Heart left ventricle (tissue), 13 donors: Measurements from ENCODE around the gene MIF4GD.

Source experiments
- CTCF ChIP-seq, 12 donors: fragments of 200-600 bp; sonication (generic) in 4 of 12; IDR thresholded peaks; one replicate each; pipeline versions ENCODE4 v1.5.0 to v1.8.0; 2018 to 2022; ENCODE audit warnings: antibody characterized with exemption in 12 of 12, mild to moderate bottlenecking in 5 of 12
- POLR2A ChIP-seq, 2 donors: fragments of 450-650 bp; IDR thresholded peaks; one replicate each; pipeline ENCODE4 v1.6.1; 2017; ENCODE audit warnings: antibody characterized with exemption in 2 of 2, mild to moderate bottlenecking in 2 of 2, moderate library complexity in 2 of 2
- donor health status: ischemic (EF 13 %, LVEDD 7.1; RV severe dilation, severe dysfunction).
- donor health status: DM: no; HTN: yes; CAD: no.
- donor health status: DM: no; HTN: no; CAD: no.
- donor health status: ischemic (EF 25% LVEDD 6.9; RV normal size, moderate dysfunction).
- donor health status: ischemic (EF 25% LVEDD 5.7; RV mildly dilated, moderate dysfunction).
- donor health status: ischemic (EF 35%, LVEDD 5.7; RV mildly dilated, moderate dysfunction).
- donor health status: nonischemic (EF 11% LVEDD 7.7; RV severe dilation, severe dysfunction).
- donor health status: DM: yes; HTN: yes; CAD: no.
- donor health status: PGD.
- donor health status: ischemic (EF 29% LVEDD 5.4; RV normal size, mild dysfunction).
- donor health status: nonischemic (EF 23%, LVEDD 6.1; RV moderate dilation, normal function).

- TF ChIP-seq CTCF (IDR thresholded peaks at IDR 0.05) (no peak), POLR2A (IDR thresholded peaks at IDR 0.05) (no peak)
Observed at GRCh38 chr17:75318211-75318610, 47.2 kb upstream of the MIF4GD start.
